GM12875 (cell line): ENCODE results near the gene FOXJ3.

ENCODE experiments used
- H3K4me3 ChIP-seq: one replicate; pipeline ENCODE4 v1.5.1; 2011; ENCODE audit warnings: low read depth, low read length, control low read depth
- CTCF ChIP-seq: IDR thresholded peaks from 2 replicates; pipeline ENCODE4 v1.5.1; 2011; ENCODE audit warnings: low read depth, mild to moderate bottlenecking, control low read depth, inconsistent platforms, low read length, moderate library complexity, borderline replicate concordance; ENCODE audit not compliant: insufficient read depth

FOXJ3 gene

GRCh38 chr1:42319128-42319851, 15.7 kb downstream of the FOXJ3 start:
- no peak overlapping the region for H3K4me3 ChIP-seq
- no peak for TF ChIP-seq CTCF

DNA sequence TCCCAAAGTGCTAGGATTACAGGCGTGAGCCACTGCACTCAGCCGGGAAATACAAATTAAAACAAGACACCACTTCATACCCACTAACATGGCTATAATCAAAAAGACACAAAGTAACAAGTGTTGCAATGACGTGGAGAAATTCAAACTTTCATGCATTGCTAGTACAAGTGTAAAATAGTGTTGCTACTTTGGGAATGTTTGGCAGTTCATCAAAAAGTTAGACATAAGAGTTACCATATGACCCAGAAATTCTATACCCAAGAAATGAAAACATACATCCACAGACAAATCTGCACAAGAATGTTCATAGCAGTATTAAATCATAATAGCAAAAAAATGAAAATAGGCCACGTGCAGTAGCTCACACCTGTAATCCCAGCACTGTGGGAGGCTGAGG, 16.4 kb downstream of the FOXJ3 start:
- no peak for TF ChIP-seq CTCF

DNA sequence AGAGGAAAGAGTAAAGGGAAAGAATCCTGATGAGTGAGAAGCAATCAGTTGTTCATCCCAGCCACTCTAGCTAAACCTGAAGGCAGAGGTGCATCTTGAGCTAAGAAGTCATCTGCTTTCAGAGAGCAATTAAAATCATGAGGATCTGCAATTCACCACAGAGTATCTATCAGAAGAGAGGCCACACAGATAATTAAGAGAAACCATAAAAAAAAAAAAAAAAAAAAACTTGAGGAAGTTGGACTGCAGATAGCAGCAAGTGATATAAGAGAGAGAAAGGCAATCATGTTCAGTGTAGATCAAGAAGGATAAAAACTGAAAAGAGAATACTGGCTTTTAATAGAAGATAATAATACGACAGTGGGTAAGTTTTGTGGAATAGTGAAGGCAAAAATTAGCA, 17.7 kb downstream of the FOXJ3 start:
- H3K4me3 ChIP-seq, result no peak overlapping the region
- no peak for TF ChIP-seq CTCF

More for the DNA sequence above, 16.4 kb downstream of the FOXJ3 start:
- no peak overlapping the region for H3K4me3 ChIP-seq

GRCh38 chr1:42316292-42316691, 18.7 kb downstream of the FOXJ3 start:
- H3K4me3 ChIP-seq, result no peak overlapping the region
- TF ChIP-seq CTCF, result no peak

DNA sequence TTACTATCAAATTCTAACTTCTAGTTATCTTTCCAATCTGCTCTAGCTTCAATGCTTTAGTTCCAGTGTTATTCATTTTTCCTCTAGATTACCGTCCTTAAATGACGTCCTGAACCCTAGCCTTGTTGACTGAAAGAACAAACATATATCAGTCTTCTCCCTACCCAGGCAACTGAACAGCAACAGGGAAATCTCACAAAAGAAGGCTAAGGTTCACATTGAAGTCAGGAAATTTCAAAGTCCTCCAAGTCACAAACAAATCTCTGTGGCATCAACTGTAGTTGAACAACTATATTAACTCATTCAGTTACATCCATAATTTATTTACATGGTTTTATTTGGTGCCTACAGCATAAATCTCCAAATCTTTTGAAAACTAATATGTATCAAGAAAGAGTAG, 19.5 kb downstream of the FOXJ3 start:
- H3K4me3 ChIP-seq, result no peak overlapping the region
- no peak for TF ChIP-seq CTCF

DNA sequence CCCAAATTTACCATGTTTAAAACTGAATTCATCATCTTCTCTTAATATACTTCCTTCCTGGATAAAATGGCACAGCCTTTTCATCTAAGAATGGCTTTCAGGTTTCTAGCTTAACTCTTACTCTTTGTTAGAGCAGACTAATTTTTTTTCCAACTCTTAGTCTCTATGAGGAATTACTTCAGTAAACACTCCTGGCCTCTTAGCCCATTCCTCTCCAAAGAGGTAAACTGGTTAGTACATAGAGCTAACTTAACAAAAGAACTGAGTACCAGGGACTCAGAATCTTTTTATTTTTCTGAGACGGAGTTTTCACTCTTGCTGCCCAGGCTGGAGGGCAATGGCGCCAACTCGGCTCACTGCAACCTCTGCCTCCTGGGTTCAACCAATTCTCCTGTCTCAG, 21.1 kb downstream of the FOXJ3 start:
- TF ChIP-seq CTCF, result no peak

DNA sequence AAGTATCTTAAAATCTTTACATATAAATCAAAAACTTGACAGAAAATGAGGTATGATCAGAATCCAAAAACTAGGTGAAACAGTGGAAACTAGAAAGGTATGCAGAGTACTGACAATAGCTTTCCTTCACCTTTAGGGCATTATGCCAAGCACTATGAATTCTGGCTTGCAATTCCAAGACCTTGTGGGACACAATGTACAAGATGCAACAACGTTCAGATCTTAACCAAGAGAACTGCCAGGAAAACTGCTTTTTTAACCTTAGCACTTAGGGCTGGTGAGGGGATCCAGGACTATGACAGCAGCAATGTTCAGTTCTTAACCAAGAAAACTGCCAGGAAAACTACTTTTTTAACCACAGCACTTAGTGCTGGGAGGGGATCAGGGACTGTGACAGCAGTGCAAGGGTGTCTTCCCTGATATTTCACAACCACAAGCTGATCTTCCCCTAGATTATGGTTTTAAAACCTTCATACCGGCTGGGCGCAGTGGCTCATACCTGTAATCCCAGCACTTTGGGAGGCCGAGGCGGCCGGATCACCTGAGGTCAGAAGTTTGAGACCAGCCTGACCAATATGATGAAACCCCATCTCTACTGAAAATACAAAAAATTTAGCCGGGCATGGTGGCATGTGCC, 22.3 kb downstream of the FOXJ3 start:
- no peak for TF ChIP-seq CTCF
- no peak overlapping the region for H3K4me3 ChIP-seq

More for the DNA sequence above, 21.1 kb downstream of the FOXJ3 start:
- H3K4me3 ChIP-seq, result no peak overlapping the region
